Endothelial cell of umbilical vein (primary cell): ENCODE data around the gene MAST4. TPM values are rescaled to one million over a fixed set of nuclear protein-coding genes. Genes with fewer than 3 reads are reported as not detected.

Source experiments
- BruUV-seq: library from RNA; stranded (reverse); fragments of 400-500 nt; replicated peaks from 2 replicates; lab custom pipeline; 2021; lab: Mats Ljungman, UMichigan
- CTCF ChIA-PET: fragments of 300-600, 350-600 bp; sonication (Branson Sonifier 250); formaldehyde crosslinking; loops from one replicate; lab custom pipeline; 2021; ENCODE audit warnings: antibody characterized with exemption, inconsistent platforms; lab: Charles Lee
- POLR2A ChIA-PET: fragments of 300-600, 350-600 bp; sonication (Branson Sonifier 250); formaldehyde crosslinking; loops from one replicate; lab custom pipeline; 2021; ENCODE audit warnings: antibody characterized with exemption, inconsistent platforms; lab: Charles Lee
- DNase-seq: peaks from one replicate; pipeline ENCODE4 v3.0.0-alpha.2; 2011; ENCODE audit warnings: low read depth, low spot score
- FAIRE-seq: peaks from 2 replicates; lab custom pipeline; 2011; peaks lifted over from hg19 to GRCh38; lab: Jason Lieb, UNC
- H2AFZ ChIP-seq: 2 replicates; pipeline ENCODE4 v1.6.0; 2012; ENCODE audit warnings: low read depth, low read length, control low read depth, inconsistent platforms
- H3K27ac ChIP-seq: 2 replicates; pipeline ENCODE4 v1.5.1; 2011; ENCODE audit warnings: low read depth, mild to moderate bottlenecking, control low read depth, low read length, moderate library complexity; ENCODE audit not compliant: insufficient read depth
- H3K27me3 ChIP-seq, 2 experiments: 2 replicates each; pipeline versions ENCODE4 v1.6.0 to v1.6.1; 2011; ENCODE audit warnings: low read length in 2 of 2, mixed read lengths in 1 of 2; ENCODE audit not compliant: control insufficient read depth in 2 of 2, insufficient read depth in 2 of 2
- H3K36me3 ChIP-seq, 2 experiments: 2 replicates in 1 of 2; 3 replicates in 1 of 2; pipeline ENCODE4 v1.5.1; 2011; ENCODE audit warnings: low read length in 2 of 2, mild to moderate bottlenecking in 1 of 2, moderate library complexity in 1 of 2; ENCODE audit not compliant: control insufficient read depth in 2 of 2, insufficient read depth in 2 of 2; ENCODE audit errors: extremely low read depth in 1 of 2
- H3K4me1 ChIP-seq: 3 replicates; pipeline ENCODE4 v1.5.1; 2011; ENCODE audit warnings: mild to moderate bottlenecking, low read length; ENCODE audit not compliant: control insufficient read depth, insufficient read depth; ENCODE audit errors: extremely low read depth
- H3K4me2 ChIP-seq: 2 replicates; pipeline ENCODE4 v1.6.1; 2011; ENCODE audit warnings: low read length, control low read depth, mixed read lengths; ENCODE audit not compliant: insufficient read depth
- H3K4me3 ChIP-seq, 3 experiments: fragments of 200-600 bp in 1 of 3; sonication (generic), shearing (Covaris generic) in 1 of 3; replicated peaks in 1 of 3; 2 replicates each; pipeline ENCODE4 v1.5.1; 2011 to 2016; ENCODE audit warnings: control low read depth in 3 of 3, low read length in 3 of 3, mild to moderate bottlenecking in 2 of 3, inconsistent platforms in 1 of 3, low read depth in 1 of 3, moderate library complexity in 1 of 3; ENCODE audit not compliant: insufficient read depth in 1 of 3
- H3K79me2 ChIP-seq: 2 replicates; pipeline ENCODE4 v1.6.0; 2012; ENCODE audit warnings: low read length, inconsistent platforms; ENCODE audit not compliant: control insufficient read depth, insufficient read depth
- H3K9ac ChIP-seq: replicated peaks from 2 replicates; pipeline ENCODE3; 2011; ENCODE audit warnings: low read length, control low read depth; ENCODE audit not compliant: insufficient read depth; ENCODE audit errors: extremely low read depth
- H3K9me1 ChIP-seq: replicated peaks from 3 replicates; pipeline ENCODE4 v1.6.0; 2011; ENCODE audit warnings: mild to moderate bottlenecking, low read length; ENCODE audit not compliant: control insufficient read depth, insufficient read depth; ENCODE audit errors: extremely low read depth
- H3K9me3 ChIP-seq: replicated peaks from 2 replicates; pipeline ENCODE4 v1.5.1; 2012; ENCODE audit warnings: low read length, inconsistent platforms; ENCODE audit not compliant: control insufficient read depth, insufficient read depth
- H4K20me1 ChIP-seq: replicated peaks from 2 replicates; pipeline ENCODE3; 2011; ENCODE audit warnings: mild to moderate bottlenecking, low read length; ENCODE audit not compliant: control insufficient read depth, insufficient read depth; ENCODE audit errors: extremely low read depth
- EZH2 ChIP-seq: IDR thresholded peaks from 2 replicates; pipeline ENCODE4 v1.6.1; 2012; ENCODE audit warnings: borderline replicate concordance, low read depth, mild to moderate bottlenecking, moderate library complexity, low read length, inconsistent platforms; ENCODE audit not compliant: severe bottlenecking
- FOS ChIP-seq: IDR thresholded peaks from 2 replicates; pipeline ENCODE4 v1.6.1; 2011; ENCODE audit warnings: mild to moderate bottlenecking, low read length, moderate library complexity, borderline replicate concordance; ENCODE audit not compliant: insufficient read depth
- GATA2 ChIP-seq: IDR thresholded peaks from 2 replicates; pipeline ENCODE4 v1.7.0; 2011; ENCODE audit warnings: low read depth, mild to moderate bottlenecking, moderate library complexity, mixed read lengths, low read length; ENCODE audit not compliant: insufficient read length, insufficient read depth
- JUN ChIP-seq: IDR thresholded peaks from 2 replicates; pipeline ENCODE4 v1.6.1; 2011; ENCODE audit warnings: borderline replicate concordance, low read depth; ENCODE audit not compliant: insufficient read length, insufficient read depth
- MAX ChIP-seq: IDR thresholded peaks from 2 replicates; pipeline ENCODE4 v1.6.1; 2011; ENCODE audit not compliant: insufficient read depth, insufficient read length
- MYC ChIP-seq: IDR thresholded peaks from one replicate; pipeline ENCODE4 v1.6.1; 2011; ENCODE audit warnings: mild to moderate bottlenecking, low read depth, low read length
- POLR2A ChIP-seq: IDR thresholded peaks from 2 replicates; pipeline ENCODE4 v1.6.1; 2012; ENCODE audit warnings: low read depth, mild to moderate bottlenecking, control low read depth, low read length
- POLR2AphosphoS5 ChIP-seq: IDR thresholded peaks from 2 replicates; pipeline ENCODE4 v1.6.1; 2012; ENCODE audit warnings: low read depth, mild to moderate bottlenecking, control low read depth, low read length, moderate library complexity; ENCODE audit not compliant: insufficient read depth
- dilution Hi-C: fragments of 300-500 bp; cut with MboI; formaldehyde crosslinking; loops from one replicate; pipeline ENCODE4 v1.15.0; 2019; ENCODE audit warnings: low sequenced_read_pairs; ENCODE audit not compliant: extremely low pct_ligation_motif_present
- intact Hi-C: fragments of 100-400 bp; cut with micrococcal nuclease; formaldehyde crosslinking; loops from one replicate; pipeline ENCODE4 v1.10.0; 2022
- polyA plus RNA-seq, 4 experiments: library from polyadenylated mRNA; depleted of rRNA in 3 of 4; stranded (reverse) in 3 of 4; unstranded in 1 of 4; fragments of >200 nt; gene quantifications; 2 replicates each; pipeline versions ENCODE4 v1.2.1 to v1.2.3, GENCODE V29; 2011 to 2012; ENCODE audit warnings: missing spikeins in 1 of 4
- total RNA-seq: library from RNA; stranded (reverse); gene quantifications from 2 replicates; pipeline ENCODE4 v1.2.3, GENCODE V29; 2021
- TF ChIP-seq, protein P1 (sequence below), 2 donors: IDR thresholded peaks; 1 replicate in 1 of 2; 2 replicates in 1 of 2; pipeline ENCODE4 v1.5.1; 2011; ENCODE audit warnings: low read length in 2 of 2, mild to moderate bottlenecking in 2 of 2, moderate library complexity in 2 of 2, control low read depth in 1 of 2, inconsistent platforms in 1 of 2, low read depth in 1 of 2; ENCODE audit not compliant: insufficient read depth in 1 of 2; ENCODE audit errors: extremely low read depth in 1 of 2

The MAST4 gene
- total and polyA plus RNA-seq, 2 donors (not counting 3 experiments of a cell fraction or from before 2014, with no cell fraction given) = 40.2 to 116 TPM

DNA sequence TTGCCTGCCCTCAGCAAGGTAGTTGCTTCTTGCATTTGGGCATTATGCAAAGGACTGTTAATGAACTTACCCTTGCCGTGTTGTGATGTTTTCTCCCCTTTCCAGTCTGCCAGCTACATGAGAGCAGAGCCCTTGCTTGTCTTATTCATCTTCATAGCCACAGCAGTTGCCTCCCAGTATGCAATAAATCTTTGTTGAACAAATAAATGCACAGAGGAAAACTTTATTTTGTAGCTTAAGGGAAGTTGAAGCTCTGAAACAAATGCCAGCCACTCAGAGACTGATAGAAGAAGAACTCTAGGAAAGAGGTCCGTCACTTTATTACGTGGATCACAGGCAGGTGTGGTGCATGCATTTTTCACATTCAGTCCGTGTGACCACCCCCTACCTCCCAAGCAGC lies 19.7 kb downstream of the MAST4 start:
- no peak overlapping the region for H3K9ac ChIP-seq
- H2AFZ ChIP-seq = no peak overlapping the region
- no peaks in the 10 kb centered on the region for H3K9me3 ChIP-seq
- FAIRE-seq (no peak), DNase-seq (no peak)
- no peak overlapping the region for H3K27ac ChIP-seq
- no TSS peak for BruUV-seq
- H3K4me2 ChIP-seq = no peak overlapping the region
- no peaks in the 10 kb centered on the region for H3K79me2 ChIP-seq
- H4K20me1 ChIP-seq = no peaks in the 10 kb centered on the region
- no peaks in the 10 kb centered on the region for H3K4me1 ChIP-seq
- TF ChIP-seq EZH2 (no peak), MYC (no peak), POLR2AphosphoS5 (no peak), FOS (no peak), JUN (no peak), POLR2A (no peak), MAX (no peak), GATA2 (no peak)
- TF ChIP-seq, protein P1, sequence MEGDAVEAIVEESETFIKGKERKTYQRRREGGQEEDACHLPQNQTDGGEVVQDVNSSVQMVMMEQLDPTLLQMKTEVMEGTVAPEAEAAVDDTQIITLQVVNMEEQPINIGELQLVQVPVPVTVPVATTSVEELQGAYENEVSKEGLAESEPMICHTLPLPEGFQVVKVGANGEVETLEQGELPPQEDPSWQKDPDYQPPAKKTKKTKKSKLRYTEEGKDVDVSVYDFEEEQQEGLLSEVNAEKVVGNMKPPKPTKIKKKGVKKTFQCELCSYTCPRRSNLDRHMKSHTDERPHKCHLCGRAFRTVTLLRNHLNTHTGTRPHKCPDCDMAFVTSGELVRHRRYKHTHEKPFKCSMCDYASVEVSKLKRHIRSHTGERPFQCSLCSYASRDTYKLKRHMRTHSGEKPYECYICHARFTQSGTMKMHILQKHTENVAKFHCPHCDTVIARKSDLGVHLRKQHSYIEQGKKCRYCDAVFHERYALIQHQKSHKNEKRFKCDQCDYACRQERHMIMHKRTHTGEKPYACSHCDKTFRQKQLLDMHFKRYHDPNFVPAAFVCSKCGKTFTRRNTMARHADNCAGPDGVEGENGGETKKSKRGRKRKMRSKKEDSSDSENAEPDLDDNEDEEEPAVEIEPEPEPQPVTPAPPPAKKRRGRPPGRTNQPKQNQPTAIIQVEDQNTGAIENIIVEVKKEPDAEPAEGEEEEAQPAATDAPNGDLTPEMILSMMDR (IDR thresholded peaks at IDR 0.05; ENCODE audit: extremely low read depth in 1 of 2, insufficient read depth in 1 of 2, low read depth in 1 of 2, low read length in 2 of 2) = no peak
- ChIA-PET POLR2A (no interaction called here), CTCF (no interaction called here)
- dilution Hi-C loops (no loop called here), intact Hi-C loops (no loop called here)
- H3K4me3 ChIP-seq = no peak overlapping the region
- H3K36me3 ChIP-seq = no peaks in the 10 kb centered on the region
- H3K9me1 ChIP-seq = no peaks in the 10 kb centered on the region
- H3K27me3 ChIP-seq = peaks cover 4 to 8% of the 10 kb centered on the region in 2 experiments
